NCI-H1105 (cell line): Measurements from ENCODE around the gene SPACDR.

Experiments used
- DNase-seq: peaks from one replicate; lab custom pipeline; 2025; lab: John Stamatoyannopoulos, UW

The SPACDR gene

DNA sequence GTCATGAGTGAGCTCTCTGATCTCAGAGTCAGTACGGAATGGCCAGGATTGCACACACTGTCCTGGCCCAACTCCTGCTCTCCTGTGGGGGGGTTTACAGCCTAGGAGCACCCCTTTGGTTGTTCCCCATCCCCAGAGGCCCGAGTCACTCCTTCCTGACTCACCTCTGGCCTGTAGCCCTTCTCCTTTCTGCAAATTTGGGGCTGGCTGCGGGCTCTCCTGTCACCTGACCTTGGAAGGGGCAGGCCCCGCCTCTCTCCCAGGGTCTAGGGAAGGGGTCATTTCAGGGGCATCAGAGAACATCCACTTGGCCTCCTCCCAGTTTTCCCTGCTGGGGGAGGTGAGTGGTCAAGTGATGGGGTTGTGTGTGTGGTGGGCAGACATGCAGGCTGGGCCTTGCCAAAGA, 21.4 kb upstream of the SPACDR start:
- DNase-seq: no peak

DNA sequence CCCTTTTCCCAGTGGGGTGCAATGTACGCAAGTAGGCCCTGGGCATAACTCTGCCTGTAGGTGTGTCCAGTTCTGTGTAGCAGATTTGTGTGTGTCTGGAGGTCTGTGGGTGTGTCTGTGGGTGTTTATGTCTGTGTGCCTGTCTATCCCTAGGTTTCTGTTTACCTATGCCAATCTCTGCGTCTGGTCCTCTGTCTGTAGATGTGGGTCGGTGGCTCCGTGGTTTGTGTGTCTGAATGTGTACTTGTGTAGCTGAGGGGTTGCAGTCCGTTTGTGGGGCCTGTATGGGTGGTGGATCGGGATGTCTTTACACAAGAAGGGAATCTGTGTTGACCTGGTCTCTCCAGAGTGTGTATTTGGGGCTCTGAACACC, 20.6 kb upstream of the SPACDR start:
- DNase-seq: no peak

DNA sequence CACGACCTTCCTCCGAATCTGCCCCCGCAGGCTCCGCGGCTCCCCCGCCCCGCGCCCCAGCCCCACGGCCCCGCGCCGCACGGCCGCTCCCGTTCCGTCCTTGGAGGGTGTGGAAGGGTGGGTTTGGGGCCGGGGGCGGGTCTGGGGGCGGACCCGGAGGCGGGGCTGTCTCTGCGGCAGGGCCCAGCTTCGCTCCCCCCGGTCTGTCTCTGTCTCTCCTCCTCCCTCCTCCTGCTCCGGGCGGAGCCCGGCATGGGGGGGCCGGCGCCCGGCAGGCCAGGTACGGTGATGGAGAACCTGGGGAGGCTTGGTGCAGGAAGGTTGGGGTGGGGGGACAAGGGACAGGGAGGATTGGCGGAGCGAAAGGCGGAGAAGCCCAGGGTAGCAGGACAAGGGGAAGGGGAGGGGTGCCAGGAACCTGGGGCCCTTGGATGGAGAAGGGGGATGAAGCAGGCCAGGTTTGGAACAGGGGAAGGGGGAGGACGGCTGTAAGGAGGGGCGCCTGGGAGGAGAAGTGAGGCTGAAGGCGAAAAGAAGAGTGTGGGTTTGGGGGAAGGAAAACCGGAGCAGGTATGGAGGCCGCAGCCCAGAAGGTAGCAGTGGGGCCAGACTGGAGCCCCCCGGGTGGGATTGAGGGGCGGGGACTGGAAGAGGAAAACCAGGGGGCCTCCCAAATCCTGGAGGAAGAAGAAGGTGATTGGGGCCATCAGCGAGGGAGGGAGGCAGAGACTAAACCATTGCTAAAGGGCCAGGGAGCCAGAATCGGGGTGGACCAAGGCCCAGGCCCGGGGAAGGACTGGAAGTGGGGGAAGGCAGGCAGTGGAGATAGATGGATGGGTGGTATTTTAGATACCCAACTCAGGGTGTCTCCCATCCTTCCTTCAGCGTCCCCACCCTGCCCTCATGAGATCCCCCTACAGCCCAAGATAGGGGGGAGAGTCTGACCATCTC, 19.9 kb upstream of the SPACDR start, which contains the start of gene NYAP1:
Gene NYAP1, plus strand, starts transcription at position 206 of the 951 bp plus-strand sequence. CDS start 1,385 bp downstream, outside the sequence.
- DNase-seq: peak; percentile 11

DNA sequence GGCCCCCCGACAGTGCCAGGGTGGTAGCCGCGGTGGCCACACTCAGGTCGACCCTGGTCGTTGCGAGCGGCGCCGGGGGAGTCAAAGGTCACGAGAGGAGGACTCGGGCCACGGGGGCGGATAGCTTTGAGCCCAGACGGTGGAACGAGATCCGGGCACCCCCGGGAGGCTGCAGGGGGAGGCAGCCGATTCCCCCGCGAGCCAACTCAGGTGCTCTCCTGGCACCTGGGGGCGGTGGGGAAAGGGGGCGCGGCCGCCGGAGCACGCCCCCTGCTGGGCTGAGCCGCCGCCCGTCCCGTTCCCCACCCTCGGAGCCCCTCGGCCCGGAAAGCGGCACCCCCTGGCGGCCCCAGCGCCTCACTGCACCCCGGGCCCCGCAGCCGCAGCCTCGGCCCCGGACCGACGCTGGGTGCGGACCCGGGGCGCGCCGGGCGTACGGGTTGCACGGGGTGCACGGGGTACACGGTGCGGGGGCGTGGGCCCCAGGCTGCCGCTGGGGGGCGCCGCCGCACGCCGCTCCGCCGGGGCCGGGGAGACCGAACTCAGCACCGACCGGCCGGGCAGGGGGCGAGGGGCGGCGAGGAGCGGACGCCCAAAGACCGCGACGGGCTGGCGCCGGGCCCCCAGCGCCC, 19.1 kb upstream of the SPACDR start:
- peak; percentile 38 for DNase-seq

DNA sequence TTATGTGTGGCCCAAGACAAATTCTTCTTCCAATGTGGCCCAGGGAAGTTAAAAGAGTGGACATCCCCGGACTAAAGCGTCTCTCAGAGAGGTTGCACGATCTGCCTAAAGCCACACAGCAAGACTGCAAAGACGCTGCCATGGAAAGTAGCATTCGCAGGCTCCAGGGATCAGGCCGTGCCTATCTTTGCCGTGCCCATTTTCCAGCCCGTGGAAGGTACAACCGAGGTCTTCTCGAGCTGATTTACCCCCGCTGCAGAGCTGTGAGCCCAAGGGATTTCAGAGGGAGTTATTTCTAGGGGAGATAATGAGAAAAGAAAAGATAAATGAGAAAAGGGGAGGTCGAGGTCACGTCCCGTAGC, 18.6 kb upstream of the SPACDR start:
- DNase-seq: no peak

DNA sequence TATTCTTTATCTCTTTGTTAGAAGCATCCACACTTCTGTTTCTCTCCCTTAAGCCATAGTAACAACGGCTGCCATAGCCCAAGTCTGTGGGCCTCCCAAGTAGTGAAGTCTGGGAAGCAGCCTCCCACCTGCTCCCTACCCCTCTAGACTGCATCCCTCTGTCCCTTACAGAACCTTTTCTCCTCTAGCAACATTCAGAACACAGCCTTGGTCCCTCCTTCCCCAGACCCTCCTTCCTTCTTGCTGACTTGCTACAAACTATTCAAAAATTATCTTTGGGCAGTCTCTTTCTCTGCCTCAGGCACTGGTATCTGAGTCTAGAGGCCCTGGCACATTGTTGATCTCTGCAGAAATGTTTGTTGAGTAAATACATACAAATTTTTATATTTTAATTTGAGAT, 17.4 kb upstream of the SPACDR start:
- no peak for DNase-seq

DNA sequence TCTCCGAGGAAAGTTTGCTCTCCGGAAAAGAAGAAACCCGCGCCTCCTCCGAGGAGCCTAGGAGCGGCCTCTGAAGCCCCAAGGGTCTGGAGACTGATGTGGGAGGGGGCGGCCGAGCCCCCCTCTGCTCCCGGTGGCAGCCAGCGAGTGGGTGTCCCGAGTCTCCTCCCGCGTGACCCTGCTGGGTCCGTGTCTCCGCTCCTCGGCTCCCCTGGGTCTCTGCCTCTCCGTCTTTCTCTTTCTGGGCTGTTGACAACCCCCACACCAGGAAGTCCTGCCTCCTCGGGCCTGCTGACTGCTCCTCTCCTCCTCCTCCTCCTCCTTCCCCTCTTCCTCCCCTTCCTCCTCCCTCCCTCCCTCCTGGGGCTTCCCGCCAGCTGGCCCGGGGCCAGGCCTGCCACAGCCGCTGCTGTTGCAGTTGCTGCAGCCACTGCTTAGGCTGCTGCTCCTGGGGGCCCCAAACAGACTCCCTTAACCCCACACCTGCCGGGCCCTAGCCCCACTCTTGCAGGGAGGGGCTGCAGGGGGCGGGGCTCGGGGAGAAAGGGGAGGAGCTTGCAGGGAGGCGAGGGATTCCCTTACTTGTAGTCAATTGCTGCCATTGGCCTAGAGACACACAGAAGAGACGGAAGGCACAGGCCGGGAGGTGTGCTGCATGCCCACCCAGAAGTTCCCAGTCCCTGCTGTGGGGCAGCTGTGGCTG, 15.0 kb upstream of the SPACDR start, which contains the start of gene TSC22D4:
Gene TSC22D4, minus strand, starts transcription at position 257 of the 703 bp plus-strand sequence. CDS start 1,176 bp downstream, outside the sequence.
- peak; percentile 83 for DNase-seq

DNA sequence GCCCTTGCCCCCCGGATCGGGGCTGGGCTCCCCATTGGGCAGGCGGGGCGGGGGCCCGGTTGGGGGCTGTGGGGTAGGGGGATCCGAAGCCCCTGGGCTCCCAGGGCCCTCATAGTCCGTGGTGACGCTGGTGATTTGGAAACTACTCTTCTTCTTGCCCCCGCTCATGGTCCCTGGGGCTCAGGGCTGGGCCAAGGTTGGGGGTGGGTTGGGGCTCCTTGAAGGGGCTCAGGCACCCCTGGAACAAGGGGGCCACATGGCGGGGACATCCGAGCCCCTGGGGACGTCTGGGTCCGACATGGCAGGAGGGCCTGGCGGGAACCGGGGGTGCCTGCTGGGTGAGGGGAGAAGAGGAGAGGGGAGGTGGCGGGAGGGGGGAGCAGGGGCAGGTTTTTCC, 13.8 kb upstream of the SPACDR start:
- no peak for DNase-seq

DNA sequence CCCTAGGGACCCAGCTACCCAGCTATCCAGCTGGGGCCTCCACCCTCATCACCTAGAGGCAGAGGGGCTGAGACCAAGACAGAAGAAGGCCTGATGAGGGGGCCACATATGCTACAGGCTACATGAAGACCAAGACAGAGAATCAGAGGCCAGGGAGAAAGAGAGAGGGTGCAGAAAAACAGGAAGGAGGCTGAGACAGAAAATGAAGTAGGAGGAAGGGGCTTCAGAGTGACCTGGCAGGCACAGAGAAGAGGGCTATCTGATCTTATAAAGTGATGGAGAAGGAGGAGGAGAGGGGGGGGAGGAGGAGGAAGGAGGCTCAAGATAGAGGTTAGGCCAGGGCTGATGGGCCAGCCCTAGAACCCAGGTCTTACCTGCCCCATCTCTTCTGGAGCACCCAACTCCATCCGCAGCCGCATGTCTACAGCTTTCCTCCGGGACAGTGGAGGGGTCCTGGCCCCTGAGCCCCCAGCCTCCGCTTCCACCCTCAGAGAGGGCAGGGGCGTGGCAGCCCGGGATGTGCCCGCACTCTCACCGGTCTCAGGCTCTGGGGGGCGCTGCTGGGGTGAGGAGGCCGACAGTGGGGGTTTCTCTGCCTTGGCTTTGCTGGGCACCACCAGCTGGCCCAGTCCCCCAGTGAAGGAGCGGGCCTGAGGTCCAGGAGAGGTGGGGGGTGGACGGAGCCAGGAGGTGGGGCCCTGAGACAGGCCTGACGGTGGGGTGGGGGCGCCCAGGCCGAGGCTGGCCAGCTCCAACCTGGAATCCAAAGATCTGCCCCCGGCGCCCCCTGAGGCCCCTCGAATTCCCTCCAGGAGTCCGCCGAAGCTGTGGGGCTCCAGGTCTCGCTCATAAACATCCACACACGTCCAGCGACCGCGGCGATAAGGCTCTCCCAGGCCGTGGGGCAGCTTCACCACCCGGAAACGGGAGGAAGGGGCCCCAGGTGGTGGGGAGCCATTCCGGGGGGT, 13.1 kb upstream of the SPACDR start:
- DNase-seq: no peak

DNA sequence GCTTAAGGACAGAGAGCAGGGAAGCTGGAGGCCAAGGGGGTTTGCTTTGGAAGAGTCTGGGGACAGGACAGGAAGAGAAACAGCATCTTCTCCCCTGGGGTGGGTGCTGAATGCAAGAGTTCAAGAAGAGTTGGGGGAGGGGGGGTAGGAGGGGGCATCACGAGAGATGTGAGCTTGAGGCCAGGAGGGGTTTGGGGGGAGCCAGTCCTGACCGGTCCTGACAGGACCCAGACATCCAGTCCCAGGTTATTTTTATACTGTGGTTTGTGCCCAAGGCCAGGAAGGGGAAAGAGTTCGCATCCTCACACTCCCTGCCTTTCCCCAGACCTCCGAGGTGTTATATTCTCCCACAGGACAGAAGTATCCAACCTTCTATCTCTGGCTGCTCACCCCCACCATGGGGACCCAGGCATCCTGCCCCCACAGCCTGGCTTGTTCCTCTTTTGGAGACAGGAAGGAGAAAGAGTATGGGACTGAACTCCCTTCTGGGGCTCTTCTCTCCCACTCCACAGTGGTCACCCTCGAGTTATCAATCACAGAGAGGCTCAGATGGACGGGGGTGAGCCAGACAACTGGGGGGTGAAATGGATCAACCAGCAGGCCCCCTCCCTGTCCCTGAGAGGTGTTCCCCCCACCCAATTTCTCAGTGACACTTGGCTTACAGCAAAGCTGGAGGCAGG, 12.2 kb upstream of the SPACDR start:
- no peak for DNase-seq

DNA sequence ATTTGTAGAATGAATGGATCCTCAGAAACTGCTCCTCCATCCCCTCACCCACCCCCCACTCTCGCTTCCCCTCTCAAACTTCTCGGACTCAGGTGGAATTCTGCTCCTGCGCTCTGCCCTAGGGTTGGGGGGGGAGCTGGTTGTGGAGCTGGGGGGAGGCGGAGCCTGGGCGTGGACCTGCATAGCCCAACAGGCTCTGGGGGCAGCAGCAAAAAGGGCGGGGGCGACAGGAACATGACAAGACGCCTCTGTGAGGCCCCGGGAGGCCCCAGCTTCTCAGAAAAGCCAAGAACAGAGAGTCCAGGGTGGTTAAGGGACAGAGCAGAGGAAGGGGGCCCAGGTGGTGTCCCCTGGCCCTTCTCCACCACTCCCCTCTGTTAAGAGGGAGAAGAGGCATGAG, 11.5 kb upstream of the SPACDR start:
- DNase-seq: no peak

DNA sequence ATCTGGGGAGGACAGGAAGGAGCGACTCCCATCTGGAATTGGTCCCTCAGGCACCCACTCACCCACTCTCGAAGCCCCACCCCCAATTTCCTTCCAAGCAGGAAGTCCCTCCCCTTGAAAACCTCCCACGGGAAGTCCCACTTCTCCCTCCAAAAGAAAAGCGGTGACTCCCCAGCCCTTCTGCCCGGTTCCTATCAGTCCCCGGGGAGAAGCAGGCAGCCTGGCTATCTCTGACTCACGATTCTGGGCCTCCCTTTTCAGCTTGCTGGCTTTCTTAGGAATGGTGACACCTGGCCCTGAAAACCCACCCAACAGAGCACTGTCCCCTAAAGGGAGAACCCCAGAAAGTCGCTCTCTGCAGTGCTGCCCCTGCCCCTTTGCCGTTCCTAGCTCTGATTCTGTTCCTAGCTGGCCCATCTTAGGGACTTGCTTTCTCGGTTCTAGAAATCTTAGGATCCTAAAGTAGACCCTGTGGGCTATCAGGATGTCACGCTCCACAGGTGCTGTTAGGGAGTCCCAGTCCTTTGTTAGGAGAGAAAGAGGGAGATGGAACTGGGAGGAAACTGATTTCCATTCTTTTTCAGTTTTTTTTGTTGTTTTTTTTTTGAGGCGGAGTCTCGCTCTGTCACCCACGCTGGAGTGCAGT, 8.9 kb upstream of the SPACDR start:
- DNase-seq: no peak

DNA sequence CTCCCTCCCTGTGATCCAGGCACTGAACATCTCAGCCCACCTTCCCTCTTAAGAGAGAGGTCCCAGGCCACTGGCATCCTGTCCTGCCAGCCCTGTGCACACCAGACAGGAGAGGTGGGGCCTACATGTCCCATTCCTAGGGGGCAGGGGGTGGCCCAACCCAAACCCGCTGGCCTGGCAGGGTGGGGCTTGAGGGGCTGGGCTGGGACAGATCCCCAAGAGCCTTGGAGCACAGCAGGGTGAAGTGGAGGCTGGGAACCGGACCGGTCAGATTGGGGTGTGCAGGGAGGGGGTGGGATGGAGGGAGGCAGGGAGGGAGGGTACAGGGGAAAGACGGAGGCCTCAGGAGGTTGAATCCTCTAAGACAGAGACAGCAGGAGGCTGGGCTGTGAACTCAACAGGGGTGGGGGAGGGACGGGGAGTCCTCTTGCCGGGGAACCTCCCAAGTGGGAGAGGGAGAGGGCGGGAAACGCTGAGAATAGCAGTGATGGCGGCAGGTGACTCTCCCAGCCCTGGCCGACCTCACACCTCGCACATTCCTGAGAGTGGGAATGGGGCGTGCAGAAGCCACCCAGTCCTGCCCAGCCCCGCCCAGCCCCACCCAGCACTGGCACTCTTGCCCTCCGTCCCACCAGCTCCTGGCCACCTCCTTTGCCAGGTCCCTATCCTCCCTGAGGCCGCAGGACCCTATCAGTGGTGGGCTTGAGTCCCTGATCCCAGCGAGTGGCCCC, 8.2 kb upstream of the SPACDR start:
- DNase-seq: no peak

DNA sequence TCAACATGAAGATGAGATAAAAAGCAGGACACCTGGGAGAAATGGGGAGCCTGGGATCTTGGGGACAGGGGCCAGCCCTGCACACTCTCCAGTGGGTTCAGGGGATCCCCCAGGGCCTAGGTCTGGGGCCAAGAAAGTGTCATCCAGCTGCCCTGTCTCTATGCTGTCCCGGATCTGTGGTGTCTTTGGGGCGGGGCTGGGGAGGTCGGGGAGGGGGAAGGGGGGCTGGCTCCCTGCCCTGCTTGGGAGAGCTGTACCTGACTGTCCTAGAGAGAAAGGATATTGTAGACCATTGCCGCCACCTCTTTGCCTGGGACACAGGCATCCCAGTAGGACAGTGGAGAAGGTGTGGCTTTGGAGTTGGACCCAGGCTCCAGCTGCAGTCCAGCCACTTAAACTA, 7.0 kb upstream of the SPACDR start:
- DNase-seq: no peak

DNA sequence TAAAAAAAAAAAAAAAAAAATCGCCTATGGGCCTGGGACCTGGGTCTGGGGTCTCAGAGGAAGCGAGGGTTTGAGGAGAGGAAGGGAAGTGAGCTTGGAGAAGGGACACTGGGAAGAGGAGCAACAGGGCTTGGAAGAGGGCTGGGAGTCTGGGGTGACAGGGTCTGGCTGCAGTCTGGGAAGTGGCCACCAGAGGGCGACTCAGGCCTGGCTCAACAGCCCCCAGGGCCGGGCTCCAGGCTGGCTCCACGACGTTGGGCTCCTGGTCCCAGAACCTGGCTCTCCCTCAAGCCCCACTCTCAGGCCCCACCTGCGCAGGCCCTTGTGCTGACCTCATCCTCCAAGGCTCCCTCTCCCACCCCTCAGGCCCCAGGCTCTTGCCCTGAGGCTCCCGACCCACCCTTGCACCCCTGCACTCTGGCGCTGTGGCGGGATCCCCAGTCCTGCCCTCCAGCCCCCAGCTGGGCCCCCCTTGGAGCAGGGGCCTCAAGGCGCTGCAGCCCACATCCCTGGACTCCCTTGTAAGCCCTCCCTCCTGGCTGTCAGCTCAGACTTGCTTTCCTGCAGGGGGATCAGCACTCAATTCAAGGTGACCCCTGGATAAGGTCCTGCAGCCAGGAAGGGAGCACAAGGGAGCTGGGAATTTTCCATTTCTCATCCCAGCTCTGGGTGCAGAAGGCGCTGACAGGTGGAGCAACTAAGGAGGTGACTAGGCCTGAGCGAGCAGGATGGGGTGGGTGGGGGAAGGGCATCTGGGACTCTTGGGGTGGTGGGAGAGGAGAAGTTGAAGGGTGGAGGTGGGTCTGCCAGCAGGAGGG, 5.4 kb upstream of the SPACDR start:
- DNase-seq: peak; percentile 48

DNA sequence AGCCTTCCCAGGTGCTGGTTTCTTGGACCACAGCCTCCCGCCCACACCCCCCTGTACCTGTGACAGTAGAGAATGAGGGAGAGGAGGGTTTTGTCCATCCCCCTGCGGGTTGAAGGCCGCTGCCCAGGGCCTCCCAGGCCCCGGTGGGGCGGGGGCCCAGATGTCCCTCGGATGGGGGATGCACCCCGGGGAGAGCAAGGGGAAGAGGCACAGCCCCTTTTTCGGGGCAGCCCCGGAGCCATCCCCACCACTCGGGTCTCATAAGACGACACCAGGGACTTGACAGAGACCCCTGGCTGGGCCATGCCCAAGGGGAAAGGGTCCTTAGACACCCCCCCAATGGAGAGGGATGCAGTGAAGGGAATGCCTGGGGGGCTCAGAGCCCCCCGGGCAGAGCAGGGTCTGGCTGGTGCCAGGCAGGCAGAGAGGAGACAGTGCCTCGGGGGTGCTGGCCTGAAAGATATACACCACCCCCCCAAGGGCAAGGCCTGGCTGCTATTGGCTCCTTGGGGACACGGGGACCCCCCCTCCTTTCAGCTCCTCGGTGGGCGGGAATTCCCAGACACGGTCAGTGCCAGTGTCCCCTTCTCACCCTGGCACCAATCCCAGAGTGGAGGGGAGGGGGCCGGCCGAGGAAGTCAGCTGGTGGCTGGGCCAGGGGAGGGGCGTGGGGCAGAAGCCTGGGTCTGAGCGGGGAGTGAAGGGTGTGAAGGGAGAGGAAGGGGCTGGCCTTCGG, 3.7 kb upstream of the SPACDR start:
- no peak for DNase-seq

DNA sequence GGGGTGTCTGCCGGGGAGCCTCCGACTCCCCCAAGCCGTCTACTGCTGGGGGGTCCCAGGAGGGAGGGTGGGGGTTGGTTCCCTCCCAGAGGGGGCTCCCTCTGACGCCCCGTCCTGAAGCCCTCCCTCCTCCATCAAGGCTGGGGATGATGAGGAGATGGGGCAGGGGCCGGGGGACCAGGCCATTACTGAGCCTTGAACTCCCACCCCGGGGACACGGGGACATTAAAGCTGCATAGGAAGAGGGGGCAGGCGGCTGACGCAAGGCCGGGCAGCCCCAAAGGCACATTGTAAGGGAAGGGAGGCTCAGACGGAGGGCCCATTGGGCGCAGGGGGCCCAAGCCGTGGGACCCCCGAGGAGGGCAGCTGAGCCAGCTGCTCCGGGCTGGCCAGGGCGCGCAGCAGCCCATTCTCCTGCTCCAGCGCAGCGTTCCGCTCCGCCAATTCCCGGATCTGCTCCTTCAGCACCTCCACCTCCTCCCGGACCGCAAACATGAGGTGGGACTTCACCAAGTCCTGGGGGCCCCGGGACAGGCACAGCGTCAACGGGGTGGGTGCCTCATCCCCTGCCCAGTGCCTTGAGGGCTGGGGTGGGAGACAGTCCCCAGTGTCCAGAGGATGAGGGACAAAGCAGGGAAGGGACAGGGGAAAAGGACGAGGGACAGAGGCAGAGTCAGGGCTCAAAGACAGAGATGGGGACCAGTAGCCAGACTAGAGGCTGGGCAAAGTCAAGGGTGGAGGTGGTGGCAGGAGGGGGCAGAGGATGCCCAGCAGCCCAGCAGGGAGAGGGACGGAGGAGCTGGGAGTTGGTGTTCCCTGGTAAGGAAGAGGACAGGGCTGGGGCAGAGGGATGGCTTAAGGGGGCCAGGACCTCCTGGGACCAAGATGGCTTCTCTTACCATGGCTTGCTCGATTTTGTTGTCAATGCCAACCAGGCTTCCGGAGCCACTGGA, 2.9 kb upstream of the SPACDR start:
- no peak for DNase-seq
